ENCODE results near the gene CCDC177.
A peak's percentile ranks its signal among the peaks of the same experiment; 100 is the strongest.

Gene CCDC177

DNA sequence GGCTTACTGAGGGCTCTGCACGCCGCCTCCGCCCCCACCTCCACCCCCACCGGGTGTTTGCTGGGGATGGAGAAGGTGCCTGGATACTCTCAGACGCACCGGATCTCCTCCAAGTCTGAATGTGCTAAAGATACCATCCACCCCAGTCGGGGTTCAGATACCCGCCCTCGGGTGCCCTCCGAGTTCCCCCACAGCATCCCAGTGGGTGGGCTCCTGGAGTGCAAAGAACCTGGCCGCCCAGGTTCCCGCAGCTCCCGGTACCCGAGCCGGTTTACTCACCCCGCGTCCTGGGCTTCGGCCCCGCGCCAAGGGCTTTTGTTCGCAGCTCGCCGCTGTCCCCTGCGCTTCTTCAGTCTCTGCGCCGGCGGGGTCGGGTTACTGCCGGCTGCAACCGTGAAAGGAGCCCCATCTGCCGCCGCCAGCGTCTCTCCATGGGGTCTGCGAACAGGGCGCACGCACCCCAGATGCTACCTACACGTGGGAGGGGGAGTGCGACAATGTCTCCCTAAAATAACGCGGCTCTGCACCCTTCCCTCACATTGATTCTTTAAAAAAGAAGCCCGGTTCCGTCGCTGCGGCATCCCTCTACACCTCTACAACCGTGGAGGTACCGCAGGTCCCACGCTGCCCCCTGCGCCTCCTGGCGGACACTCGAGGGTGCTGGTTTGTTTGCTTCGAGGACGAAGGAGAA lies at the start of gene CCDC177:
CCDC177 (minus strand) TSS at position 609 of the 691 bp plus-strand sequence. CDS start 1,249 bp downstream, outside the sequence.
- peak; percentile 17 to 73 (median 53) for DNase-seq

DNA sequence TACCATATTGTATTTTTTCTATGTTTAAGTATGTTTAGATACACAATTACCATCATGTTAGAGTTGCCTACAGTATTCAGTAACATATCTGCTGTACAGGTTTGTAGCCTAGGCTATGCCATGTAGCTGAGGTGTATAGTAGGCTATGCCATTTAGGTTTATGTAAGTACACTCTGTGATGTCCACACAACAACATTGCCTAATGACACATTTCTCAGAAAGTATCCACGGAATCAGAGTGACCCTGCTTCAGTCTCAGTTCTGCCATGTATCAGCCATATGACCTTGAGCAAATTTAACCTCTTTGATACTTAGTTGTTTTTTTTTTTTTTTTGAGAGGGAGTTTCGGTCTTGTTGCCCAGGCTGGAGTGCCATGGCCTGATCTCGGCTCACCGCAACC lies 49.5 kb upstream of the CCDC177 start:
- DNase-seq = no peak

DNA sequence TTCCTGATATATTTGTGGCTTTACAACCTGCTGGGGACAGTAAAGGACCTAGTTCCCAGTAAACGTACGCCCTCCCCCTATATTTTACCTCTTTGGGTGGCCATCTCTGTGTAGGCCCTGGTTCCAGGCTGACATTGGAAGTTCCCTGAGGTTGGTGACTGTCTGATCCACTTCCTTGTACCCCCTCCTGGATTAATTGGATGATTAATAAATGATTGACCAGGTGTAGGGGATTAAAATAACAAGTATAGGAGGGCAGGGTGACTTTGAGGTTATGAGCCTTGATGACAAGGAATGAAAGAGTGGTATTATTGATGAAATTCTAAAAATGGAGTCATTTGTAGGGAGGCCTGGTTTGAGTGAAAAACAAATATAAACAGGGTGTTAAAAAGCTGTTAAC lies 46.3 kb upstream of the CCDC177 start:
- DNase-seq = no peak

DNA sequence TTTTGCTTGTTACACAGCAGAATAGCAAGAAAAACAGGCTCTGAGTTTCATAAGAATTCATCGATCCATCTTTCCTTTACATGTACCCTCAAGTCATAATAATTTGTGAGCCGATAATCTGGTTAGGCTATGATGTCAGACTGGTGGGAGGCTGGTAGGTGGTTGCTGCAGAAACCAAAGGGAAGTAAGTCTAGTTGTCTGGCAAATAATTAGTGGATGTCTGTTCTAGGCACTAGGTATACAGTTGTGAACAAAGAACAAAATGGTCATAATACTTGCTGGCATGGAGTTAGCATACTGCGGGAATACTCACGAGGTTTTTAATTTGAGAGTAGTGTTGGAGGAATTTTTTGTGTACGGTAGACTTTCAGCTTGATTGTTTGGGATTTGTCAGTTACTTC lies 45.5 kb upstream of the CCDC177 start:
- no peak for DNase-seq

DNA sequence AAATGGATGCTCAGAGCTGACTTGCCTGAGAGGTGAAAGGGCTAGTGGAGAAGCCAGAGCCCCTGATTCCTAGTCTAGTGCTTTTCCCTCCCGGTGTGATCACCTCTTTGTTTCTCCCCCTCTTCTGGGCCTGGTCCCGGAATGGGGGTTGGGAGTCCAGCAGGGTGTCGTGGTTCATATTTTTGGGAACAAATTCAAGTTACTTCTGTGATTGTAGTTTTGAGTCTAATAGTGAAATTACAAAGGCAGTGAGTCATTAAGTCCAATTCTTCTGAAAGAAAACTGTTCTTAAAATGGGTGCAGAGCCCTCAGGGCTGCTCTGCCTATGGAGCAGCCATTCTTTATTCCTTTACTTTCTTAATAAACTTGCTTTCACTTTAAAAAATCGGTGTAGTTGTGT lies 44.3 kb upstream of the CCDC177 start:
- DNase-seq = no peak

DNA sequence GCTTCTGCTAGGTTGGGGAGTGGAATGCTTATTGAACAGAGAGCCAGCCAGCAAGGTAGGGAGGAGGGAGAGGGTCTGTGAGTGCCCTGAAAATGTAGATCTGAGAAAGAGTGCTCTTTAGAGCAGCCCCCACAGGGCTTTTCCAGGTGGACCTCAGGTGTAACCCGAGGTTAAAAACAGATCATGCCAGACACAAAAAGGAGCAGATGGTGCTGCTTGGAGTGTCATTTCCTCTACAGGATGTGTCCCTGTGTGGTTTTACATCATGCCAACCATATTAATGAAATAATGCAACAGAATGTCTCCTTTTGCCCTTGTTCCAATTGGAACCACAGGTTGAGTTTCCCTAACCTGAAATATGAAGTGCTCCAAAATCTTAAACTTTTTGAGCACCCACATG lies 43.1 kb upstream of the CCDC177 start:
- DNase-seq = peak in 1 of 6 experiments; percentile 4

DNA sequence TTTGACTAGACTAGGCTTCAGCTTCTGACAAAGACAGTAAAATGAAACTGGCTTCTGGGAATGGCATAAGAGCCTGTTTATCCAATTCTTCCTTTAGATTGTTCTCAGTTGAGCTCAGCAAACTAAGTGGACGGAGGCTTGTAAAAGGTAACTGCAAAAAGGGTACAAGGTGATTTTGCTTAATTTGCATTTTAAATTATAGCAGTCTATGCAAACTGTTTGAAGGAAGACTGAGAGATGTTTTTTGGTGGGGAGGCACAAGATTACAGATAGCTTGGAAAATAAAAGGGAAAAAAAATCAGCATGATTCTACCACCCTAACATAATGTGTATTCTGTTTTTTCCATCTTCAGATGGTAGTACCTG lies 41.7 kb upstream of the CCDC177 start:
- DNase-seq = no peak

DNA sequence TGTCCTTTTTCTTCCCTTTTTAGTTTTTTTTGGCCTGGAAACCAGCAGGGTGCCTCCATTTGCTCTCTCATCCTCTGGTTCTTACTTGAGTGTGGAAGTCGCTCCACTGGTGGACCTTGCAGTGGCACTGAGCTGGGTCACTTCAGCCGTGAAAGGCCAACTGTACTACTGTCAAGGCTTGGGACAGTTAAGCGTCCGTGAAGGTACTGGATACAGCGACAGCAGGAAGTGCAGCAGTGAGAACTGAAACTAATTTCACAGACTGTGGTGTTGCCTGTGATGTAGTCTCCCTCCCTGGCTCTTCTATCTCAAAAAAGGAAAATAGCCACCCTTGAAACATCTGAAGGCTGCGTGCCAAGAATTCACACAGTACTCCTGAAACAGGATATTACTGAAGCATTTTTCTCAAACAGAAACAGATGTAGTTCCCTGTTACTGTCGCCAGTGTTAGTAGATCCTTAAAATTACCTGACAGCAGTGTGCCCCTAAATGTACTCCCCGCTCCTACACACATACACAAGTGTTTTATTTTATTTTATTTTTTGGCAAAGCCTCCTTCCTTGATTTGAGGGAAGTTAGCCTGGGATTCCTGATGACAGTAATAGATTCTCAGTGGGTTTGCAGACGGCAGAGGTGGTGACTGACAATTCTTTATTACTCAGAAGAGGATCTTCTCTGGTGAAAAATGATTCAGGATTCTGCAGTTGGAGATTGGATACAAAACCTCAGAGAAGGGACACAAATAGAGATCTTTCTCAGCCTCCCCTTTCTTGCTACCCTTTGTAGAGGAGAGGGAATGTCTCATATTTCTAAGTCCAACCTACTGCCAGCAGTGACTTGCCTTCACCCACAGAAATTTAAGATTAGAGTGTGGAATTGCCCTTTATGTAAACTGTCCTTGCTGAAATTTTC lies 41.1 kb upstream of the CCDC177 start:
- DNase-seq = peak in 5 of 6 experiments; percentile 9 to 64 (median 52)

DNA sequence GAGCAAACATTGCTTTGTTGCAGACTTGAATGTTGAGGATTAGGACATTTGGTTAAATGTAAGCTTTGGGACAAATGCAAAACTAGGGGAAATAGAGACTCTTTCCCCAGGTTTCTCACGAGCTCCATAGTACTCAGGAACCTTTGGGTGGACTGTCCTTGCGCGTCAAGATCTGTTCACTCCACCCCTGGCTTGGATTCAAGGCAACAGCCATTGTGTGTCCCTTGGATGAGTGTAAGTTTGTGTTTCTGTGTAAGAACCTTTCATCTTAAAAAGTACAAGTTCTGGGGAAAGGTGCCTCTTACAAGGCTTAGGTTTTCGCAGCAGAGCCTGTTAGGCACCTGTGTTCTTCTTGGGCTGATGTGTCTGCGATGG lies 40.4 kb upstream of the CCDC177 start:
- no peak for DNase-seq

DNA sequence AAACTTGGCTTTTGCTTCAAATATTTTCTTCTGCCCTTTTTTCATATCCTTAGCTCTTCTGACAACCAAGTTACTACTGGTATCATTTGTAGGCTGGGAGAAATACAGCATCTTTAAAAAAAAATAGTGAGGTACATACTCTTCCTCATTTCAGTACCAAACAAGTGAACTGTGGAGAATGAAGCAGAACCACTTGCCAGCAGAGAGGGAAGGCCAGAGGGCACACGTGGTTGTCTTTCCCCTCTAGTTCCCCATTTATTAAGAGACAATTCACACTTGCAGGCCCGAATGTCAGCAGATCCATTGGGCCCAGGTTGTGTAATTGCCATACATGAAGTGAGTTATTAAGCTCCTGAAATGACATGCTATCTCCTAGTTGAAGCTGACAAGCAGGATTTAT lies 39.9 kb upstream of the CCDC177 start:
- DNase-seq = no peak

DNA sequence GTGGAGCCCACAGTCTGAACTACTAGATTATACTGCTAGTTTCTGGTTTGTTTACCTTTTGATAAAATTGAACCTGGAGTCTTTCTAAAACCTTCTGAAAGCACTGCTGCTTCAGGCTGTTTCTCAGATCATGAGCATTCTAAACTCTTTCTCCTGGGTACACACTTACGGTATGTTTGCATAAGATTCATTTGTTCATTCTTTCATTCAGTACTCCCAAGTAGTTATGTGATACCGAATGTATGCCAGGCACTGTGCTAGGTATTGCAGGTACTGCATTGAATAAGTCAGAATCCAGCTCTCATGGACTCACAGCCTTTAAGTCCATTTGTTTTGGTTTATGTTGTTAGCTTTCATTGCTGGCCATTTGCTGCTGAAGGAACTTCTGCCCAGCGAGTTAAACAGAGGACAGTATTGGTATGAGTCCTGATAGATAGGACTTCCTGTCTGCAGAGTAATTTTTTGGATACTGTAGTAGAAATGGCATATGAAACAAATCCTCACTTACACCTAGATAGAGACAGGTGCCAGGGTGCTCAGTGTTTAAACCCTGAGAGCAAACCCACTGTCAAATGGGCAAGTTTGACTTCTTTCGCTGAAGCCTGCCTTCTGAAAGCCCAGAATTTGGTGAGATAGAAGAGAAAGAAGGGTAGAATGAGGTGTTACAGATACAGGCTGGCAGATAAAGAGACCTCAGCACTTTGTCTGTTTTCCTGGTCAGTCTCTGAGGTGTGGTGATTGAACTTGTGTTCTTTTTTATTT lies 38.8 kb upstream of the CCDC177 start:
- peak in 1 of 6 experiments; percentile 25 for DNase-seq

DNA sequence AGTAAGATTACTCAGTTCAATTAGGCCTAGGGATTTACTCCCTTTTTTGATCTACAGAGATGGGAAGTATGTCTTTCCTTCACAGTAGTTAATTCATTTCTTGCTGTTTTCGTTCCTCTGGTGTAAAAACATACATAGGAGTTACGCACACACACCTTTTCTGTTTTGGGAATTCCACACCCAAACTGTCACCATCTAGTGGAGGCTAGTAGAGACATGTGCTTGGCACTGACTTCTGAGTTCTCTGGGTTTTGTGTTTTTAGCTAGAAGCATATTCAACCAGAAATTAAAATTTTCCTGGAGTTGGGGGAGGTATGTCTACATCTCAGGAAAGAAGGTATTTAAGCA lies 38.1 kb upstream of the CCDC177 start:
- peak in 1 of 6 experiments; percentile 38 for DNase-seq

DNA sequence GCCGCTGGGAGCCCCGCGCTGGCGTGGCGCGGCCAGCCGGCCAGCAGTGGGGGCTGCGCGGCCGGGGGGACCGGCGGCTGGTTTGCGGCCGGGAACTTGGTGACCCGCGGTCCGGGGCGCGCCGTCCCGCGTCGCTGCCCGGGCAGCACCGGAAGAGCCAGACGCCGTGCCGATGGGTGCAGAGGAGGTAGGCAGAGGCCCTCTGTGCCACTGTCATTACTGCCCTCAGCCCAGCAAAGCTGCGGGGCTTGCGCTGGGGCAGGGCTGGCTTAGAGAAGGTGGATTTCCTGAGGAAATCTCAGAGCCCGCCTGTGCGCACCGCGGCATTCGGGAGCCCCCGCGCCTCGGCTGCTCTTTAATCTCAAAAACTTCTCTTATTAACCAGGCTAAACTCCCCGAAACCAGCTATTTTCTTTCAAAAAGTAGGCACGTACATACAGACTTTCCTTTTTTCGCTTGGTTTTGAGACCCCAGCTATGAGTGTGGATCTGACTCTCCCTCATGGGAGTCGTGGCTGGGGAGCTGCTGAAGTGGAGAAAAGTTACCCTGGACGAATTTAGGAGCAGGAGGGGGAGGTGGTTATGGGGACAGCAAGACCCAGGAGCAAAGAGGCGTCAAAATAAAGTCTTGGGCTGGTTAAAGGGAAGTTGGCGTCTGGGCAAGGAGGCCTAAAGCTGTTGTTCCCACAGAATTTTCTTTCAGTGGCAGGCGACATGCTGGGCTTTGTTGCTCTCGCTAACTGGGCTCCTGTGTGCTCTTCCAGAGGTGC lies 37.5 kb upstream of the CCDC177 start:
- peak in 5 of 6 experiments; percentile 7 to 42 (median 32) for DNase-seq

DNA sequence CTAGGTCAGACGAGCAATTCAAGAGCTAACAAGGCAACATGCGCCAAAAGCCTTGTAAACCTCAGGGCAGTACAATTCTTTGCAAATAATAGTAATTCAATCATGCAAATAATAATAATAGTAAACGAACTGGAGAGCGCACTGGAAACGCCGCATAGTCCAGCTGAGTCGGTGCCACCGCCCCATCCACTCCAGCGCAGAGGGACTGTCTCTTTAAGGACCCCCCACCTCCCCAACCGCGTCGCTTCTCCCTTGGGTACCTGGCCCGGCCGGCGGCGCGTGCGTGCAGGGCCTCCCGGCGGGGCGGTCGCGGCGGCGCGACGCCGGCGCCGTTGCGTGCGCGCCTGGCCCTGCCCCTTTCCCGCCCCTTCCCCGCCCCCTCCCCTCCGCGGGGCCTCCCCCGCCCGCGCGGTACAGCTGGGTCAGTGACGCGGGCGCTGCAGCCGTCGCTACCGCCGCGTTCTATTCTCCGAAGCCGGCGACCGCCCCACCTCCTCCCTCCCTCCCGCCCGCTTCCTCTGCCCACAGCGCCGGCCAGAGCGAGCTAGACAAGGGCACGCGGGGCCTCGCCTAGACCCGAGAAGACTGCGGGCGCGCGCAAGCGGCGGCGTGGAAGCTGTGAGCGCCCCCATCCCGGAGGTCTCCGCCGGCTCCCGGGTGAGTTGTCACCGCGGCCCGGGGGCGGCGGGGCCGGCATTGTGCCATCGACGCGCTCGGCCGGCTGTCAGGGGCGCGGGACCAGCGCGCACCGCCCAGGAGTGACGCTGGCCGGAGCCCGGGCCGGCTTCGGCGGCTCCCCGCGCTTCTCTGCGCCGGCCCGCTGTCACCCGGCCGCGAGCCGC lies 36.7 kb upstream of the CCDC177 start, which contains the start of gene SUSD6:
SUSD6 (plus strand) TSS at position 425 of the 842 bp plus-strand sequence. CDS start 46,997 bp downstream, outside the sequence.
- peak; percentile 80 to 89 (median 86) for DNase-seq

DNA sequence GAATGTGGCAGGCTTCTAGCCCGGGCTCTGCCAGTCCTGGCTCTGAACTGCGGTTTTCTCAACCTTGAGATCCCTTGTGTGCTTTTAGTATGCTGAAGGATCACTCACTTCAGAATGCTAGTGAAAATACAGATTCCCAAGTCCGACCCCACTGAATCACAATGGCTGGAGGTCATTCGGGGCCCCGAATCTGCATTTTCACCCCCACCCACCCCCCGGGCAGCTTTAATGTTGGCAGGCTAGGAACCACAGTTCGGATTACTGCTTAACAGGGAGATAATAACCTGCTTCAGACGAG lies 36.2 kb upstream of the CCDC177 start:
- DNase-seq = peak in 1 of 6 experiments; percentile 43

DNA sequence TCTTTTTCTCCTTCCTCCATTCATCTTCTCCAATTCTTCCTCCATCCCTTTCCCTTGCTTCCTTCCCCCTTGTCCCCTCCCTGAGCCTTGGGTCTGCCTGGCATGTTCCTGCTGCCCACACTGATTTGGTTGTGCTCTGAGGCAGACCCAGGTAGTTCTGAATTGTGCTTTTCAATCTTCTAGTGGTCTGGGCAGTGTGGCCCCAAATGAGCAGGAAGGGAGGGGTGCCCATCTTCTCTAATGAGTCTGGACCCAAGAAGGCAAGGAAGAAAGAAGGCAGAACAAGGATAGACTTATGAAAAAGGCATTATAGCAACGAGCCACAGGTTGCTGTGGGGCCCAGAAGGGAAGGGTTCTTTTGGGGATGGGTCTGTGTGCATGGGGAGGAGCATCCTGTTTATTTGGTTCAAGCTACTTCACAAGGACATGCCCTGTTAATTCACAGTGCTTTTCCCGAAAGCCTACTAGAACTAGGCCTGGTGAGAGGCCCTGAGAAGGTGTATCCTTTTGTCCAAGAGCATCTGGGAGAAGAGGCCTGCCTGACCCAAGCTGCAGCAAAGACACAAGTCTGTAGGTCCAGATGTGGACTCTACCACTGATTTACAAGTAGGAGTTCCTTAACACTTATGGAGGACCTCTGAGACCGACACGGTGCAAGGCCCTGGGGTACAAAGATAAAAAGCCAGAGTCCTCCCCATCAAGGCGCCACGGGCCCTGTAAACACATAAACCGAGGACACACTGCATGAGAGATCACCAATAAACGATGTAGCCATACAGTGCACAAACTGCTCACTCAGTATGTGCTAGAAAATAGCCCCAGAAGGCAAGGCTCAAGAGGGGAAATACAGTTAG lies 35.6 kb upstream of the CCDC177 start:
- DNase-seq = peak in 1 of 6 experiments; percentile 38

DNA sequence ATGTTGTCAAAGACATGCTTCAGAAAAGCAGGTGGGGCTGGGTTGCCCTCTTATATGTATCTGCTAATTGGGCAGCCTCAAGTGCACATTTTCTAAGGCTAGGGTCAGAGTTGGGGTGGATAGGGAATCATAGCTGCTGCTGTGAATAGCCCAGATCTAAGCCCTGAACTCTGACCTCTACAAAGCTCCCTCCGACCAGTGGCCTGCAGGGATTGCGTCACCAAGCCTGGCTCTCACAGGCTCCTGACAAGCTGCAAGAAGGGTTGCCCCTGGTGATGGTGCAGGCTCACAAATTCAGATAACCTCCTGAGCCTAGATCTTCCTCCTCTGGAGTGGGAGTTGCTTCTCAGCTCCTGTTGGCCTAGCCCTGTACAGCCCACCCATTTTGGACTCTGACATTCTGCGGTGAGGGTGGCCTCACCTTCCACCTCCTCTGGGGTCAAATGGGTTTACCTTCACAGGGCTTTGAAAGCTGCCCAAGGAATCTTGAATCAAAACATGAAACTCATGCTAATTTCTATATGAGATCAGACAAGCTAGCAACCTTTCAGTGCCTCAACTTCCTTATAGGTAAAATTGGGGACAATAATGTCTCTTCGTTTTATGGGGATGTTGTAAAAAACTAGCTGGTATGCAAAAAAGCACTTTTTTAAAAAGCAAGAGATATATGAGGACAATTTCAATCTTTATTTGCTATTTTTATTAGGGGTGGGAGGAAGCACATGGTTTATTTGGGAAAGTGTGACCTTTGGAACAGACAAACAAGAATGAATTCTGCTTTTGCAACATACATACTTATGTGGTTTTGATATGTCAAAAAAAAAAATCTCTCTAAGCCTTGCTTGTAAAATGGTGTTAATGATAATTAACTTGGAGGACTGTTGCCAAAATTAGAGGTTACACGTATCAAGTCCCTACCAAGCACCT lies 31.9 kb upstream of the CCDC177 start:
- no peak for DNase-seq

DNA sequence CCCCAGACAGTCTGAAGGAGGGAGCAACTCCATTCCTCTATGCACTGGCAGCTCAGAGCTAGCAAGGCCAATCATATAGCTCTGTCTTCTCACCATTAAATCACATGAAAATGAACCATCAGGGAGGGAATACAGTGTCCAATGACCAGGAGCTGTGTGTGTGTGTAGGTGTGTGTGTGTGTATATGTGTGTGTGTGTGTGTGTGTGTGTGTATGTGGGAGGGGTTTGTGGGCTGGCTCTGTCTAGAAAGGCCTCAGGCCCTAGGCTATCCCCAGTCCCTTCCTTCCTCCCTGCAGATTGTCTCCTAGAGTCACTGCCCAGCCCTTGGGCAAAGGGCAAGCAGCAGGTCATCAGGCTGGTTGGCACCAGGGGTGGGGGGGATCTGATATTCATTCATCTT lies 31.1 kb upstream of the CCDC177 start:
- DNase-seq = no peak

DNA sequence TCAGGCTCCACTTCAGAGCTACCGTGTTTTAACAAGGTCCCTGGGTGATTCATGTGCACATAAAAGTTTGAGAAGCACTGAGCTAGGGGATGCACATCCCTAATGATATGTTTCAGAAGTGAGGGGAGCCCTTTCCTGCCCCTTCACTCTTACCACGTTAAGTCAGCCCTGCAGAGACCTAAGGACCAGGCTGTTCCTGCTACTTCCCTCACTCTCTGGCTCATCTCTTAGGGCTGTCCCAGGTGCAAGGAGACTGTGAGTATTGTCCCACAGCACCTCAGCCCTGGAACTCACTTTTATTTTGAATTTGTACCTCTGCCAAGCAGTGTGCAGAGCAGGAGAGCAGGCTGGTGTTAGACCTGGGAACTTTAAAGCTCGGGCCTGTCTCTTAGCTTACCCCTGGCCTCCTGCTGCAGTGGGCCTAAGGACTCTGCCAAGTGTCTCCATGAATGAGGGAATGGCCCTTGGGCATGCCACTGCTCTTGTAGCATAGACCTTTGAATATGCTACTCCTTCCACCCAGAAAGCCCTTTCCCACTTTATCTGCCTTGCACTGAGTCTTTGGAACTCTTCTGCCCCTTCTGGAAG lies 25.7 kb upstream of the CCDC177 start:
- no peak for DNase-seq
